HepG2 (cell line): ENCODE results near the gene ZNF821. TPM values are rescaled to one million over a fixed set of nuclear protein-coding genes. Genes with fewer than 3 reads are reported as not detected.
A peak's percentile ranks its signal among the peaks of the same experiment; 100 is the strongest.

Experiments used
- CEBPB ChIP-seq: IDR thresholded peaks from 2 replicates; pipeline ENCODE4 v1.6.1; 2011; ENCODE audit warnings: low read depth, low read length, improper control_type of control experiment, borderline replicate concordance
- CEBPG ChIP-seq: IDR thresholded peaks from 2 replicates; pipeline ENCODE4 v1.6.1; 2016
- FOXP1 ChIP-seq, 2 experiments: fragments of 450-650 bp in 1 of 2; IDR thresholded peaks; 2 replicates each; pipeline ENCODE4 v1.6.1; 2017 to 2018; ENCODE audit warnings: antibody characterized with exemption in 1 of 2
- HOMEZ ChIP-seq: IDR thresholded peaks from 2 replicates; pipeline ENCODE4 v1.6.1; 2016; ENCODE audit warnings: low read depth
- MEIS1 ChIP-seq: sonication (generic); formaldehyde crosslinking; IDR thresholded peaks from 2 replicates; pipeline ENCODE4 v1.9.0; 2021; ENCODE audit warnings: mild to moderate bottlenecking, missing genetic modification reagents, moderate library complexity, borderline replicate concordance
- ZBTB40 ChIP-seq, 2 experiments: fragments of 450-650 bp in 1 of 2; sonication (generic) in 1 of 2; formaldehyde crosslinking in 1 of 2; IDR thresholded peaks; 2 replicates each; pipeline versions ENCODE4 v1.6.1 to v1.8.0; 2016 to 2022; ENCODE audit warnings: antibody characterized with exemption in 1 of 2, mild to moderate bottlenecking in 1 of 2, missing genetic modification reagents in 1 of 2
- ZFP36 ChIP-seq: fragments of 150-350 bp; IDR thresholded peaks from 2 replicates; pipeline ENCODE4 v1.6.1; 2018; ENCODE audit warnings: borderline replicate concordance, low read length, low read depth; ENCODE audit not compliant: partially characterized antibody
- ZFP91 ChIP-seq: sonication (generic); formaldehyde crosslinking; IDR thresholded peaks from 2 replicates; pipeline ENCODE4 v1.9.0; 2022; ENCODE audit warnings: missing genetic modification reagents, mild to moderate bottlenecking, borderline replicate concordance
- ZNF275 ChIP-seq: sonication (generic); formaldehyde crosslinking; IDR thresholded peaks from 2 replicates; pipeline ENCODE4 v1.8.0; 2022; ENCODE audit warnings: missing genetic modification reagents, mild to moderate bottlenecking, inconsistent platforms, borderline replicate concordance
- ZNF563 ChIP-seq: sonication (generic); formaldehyde crosslinking; IDR thresholded peaks from 2 replicates; pipeline ENCODE4 v1.8.0; 2022; ENCODE audit warnings: mild to moderate bottlenecking, moderate library complexity, missing genetic modification reagents
- ZNF703 ChIP-seq: sonication (generic); formaldehyde crosslinking; IDR thresholded peaks from 2 replicates; pipeline ENCODE4 v1.5.1; 2020; ENCODE audit warnings: missing genetic modification reagents, mild to moderate bottlenecking, moderate library complexity, borderline replicate concordance
- polyA plus RNA-seq, 8 experiments: library from polyadenylated mRNA; depleted of rRNA in 3 of 8; stranded (reverse) in 7 of 8; unstranded in 1 of 8; fragments of >200 nt; fragmentation: Illumina TruSeq in 4 of 8; extraction: Trizol in 4 of 8; gene quantifications; 2 replicates each; pipeline versions ENCODE4 v1.2.1 to v1.2.3, GENCODE V29; 2011 to 2016; ENCODE audit warnings: low read depth in 4 of 8, missing spikeins in 1 of 8, mixed read lengths in 1 of 8; ENCODE audit not compliant: insufficient read depth in 1 of 8
- total RNA-seq, 5 experiments: library from RNA; depleted of rRNA; stranded (reverse); fragments of >200 nt; fragmentation: Illumina TruSeq; extraction: Trizol; gene quantifications; 2 replicates each; pipeline ENCODE4 v1.2.3, GENCODE V29; 2016; ENCODE audit warnings: low read depth in 1 of 5

The ZNF821 gene
- total and polyA plus RNA-seq, 2 of the 13 experiments (the other 11 are each of a cell fraction or from before 2014, with no cell fraction given) = 7.0 to 9.1 TPM

GRCh38 chr16:71912534-71913275 lies 28.7 kb upstream of the ZNF821 start (continued):
- 0 out of 2 replicates have a peak, but pooled peaks have one; percentile 35 for TF ChIP-seq ZNF703 (CRISPR knock-in tag)
- no peak for TF ChIP-seq HOMEZ
- no peak for TF ChIP-seq FOXP1 (IDR thresholded peaks at IDR 0.05)
- TF ChIP-seq FOXP1 (CRISPR knock-in tag; IDR thresholded peaks at IDR 0.05) = no peak
- peak; percentile 42; the same call in 1 of the 2 replicates for TF ChIP-seq MEIS1 (CRISPR knock-in tag)
- peak; percentile 87 for TF ChIP-seq CEBPB
- no peak for TF ChIP-seq ZFP91
- TF ChIP-seq CEBPG = peak; percentile 29; the same call in 1 of the 2 replicates
- no peak for TF ChIP-seq ZNF563 (CRISPR knock-in tag)
- TF ChIP-seq ZBTB40 (IDR thresholded peaks at IDR 0.05) = no peak
- TF ChIP-seq ZBTB40 (CRISPR knock-in tag; IDR thresholded peaks at IDR 0.05) = no peak
- TF ChIP-seq ZNF275 (CRISPR knock-in tag) = no peak
- TF ChIP-seq ZFP36 = no peak
